ENCODE results near the gene SAMD3. TPM values are rescaled to one million over a fixed set of nuclear protein-coding genes. Genes with fewer than 3 reads are reported as not detected.

Gene SAMD3
- total and polyA plus RNA-seq, 2 of the 8 experiments (the other 6 are each of a cell fraction or from before 2014, with no cell fraction given) = 1.8 to 1.9 TPM

DNA sequence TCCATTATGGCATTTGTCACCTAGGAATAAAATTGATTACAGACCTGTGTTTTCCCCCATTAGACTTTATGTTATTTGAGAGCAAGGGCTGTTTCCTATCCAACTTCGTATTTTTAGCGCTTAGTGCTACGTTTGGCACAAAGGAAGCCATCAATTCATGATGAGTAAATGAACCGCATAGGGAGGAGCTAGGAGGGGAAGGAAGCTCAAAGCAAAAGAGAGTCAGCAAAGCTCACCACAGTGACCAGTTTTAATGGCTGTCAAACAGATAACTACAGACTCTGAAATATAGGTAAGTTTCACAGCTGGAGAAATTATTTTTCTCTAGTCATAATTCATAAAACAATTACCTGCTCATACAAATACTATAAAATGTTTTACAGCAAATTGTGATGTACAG lies 6.9 kb upstream of the SAMD3 start:
- Histone ChIP-seq H3K4me2 (ENCODE audit: insufficient read depth in 1 of 2, low read depth in 2 of 2, low read length in 2 of 2) (no peak overlapping the region), H3K23me2 (ENCODE audit: low read depth, low read length) (no peaks in the 10 kb centered on the region), H3K27ac (ENCODE audit: low read depth, low read length) (no peak overlapping the region), H3K4me3 (ENCODE audit: extremely low read depth in 1 of 4, insufficient read depth in 2 of 4, low read depth in 3 of 4, low read length in 4 of 4) (no peak overlapping the region), H3K36me3 (ENCODE audit: control insufficient read depth in 2 of 4, insufficient read depth in 4 of 4, low read length in 3 of 4) (no peaks in the 10 kb centered on the region), H3K27me3 (replicated peaks in 1 of 4; ENCODE audit: control insufficient read depth in 3 of 4, extremely low read depth in 1 of 4, insufficient read depth in 3 of 4, low read length in 3 of 4) (no peaks in the 10 kb centered on the region), H3K9ac (replicated peaks in 1 of 4; ENCODE audit: extremely low read depth in 1 of 4, low read depth in 3 of 4, low read length in 3 of 4) (no peak overlapping the region), H4K5ac (ENCODE audit: insufficient read length, low read depth, low read length) (no peak overlapping the region), H3K9me3 (ENCODE audit: insufficient read depth in 2 of 2, low read depth in 1 of 2, low read length in 1 of 2) (no peaks in the 10 kb centered on the region), H2AFZ (ENCODE audit: low read length) (no peak overlapping the region), H3K56ac (replicated peaks; ENCODE audit: insufficient read length, low read depth, low read length) (no peak overlapping the region), H3K79me2 (ENCODE audit: control insufficient read depth in 1 of 2, insufficient read depth in 2 of 2, low read length in 2 of 2) (no peaks in the 10 kb centered on the region), H2BK5ac (ENCODE audit: low read depth, low read length) (no peak overlapping the region), H2BK15ac (ENCODE audit: low read length) (no peak overlapping the region), H3K23ac (ENCODE audit: insufficient read length) (no peak overlapping the region), H4K91ac (replicated peaks; ENCODE audit: insufficient read length, low read length) (no peak overlapping the region), H4K8ac (ENCODE audit: extremely low read depth, insufficient read depth, low read length) (no peak overlapping the region), H2BK120ac (replicated peaks; ENCODE audit: low read depth, low read length) (no peak overlapping the region), H2AK5ac (ENCODE audit: low read depth, low read length) (no peak overlapping the region), H3K4ac (replicated peaks; ENCODE audit: insufficient read length, low read depth, low read length) (no peak overlapping the region), H3K14ac (ENCODE audit: insufficient read length) (no peak overlapping the region), H2BK20ac (ENCODE audit: low read length) (no peak overlapping the region), H3K79me1 (ENCODE audit: low read depth, low read length) (no peaks in the 10 kb centered on the region), H4K20me1 (replicated peaks in 1 of 2; ENCODE audit: control insufficient read depth in 1 of 2, insufficient read depth in 2 of 2, low read length in 2 of 2) (no peaks in the 10 kb centered on the region), H2BK12ac (ENCODE audit: low read depth, low read length) (no peak overlapping the region), H3K18ac (ENCODE audit: extremely low read depth, low read length) (no peak overlapping the region), H3K4me1 (replicated peaks in 1 of 4; ENCODE audit: control insufficient read depth in 3 of 4, insufficient read depth in 4 of 4, low read length in 3 of 4) (peaks cover 0 to 3% (median 0%) of the 10 kb centered on the region in 4 experiments; a peak in 1 of 7 replicates)
- ChIA-PET POLR2A (ENCODE audit: partially characterized antibody) (no interaction called here), CTCF (ENCODE audit: partially characterized antibody) (interaction anchor here (0.8 kb wide), 2 partner anchors 19 to 35 kb away, joined by 3 read pairs; no protein-coding TSS in a partner anchor)
- 89% methylated on average over 4 of the region's 4 CpGs; no CpG with 5 or more reads in 1 of the 2 experiments for WGBS, 2 experiments (ENCODE audit: extremely low coverage in 1 of 2, insufficient coverage in 1 of 2, insufficient read length in 1 of 2, insufficient replicate concordance in 2 of 2, low coverage in 1 of 2, low lambda C conversion rate in 2 of 2, missing lambda C conversion rate in 1 of 2)
- no peak for DNase-seq (ENCODE audit: low read depth in 1 of 2, low spot score in 2 of 2)
- no peak for FAIRE-seq
- TF ChIP-seq CBX5 (IDR thresholded peaks at IDR 0.05; ENCODE audit: low read depth, low read length) (no peak), NANOG (IDR thresholded peaks at IDR 0.05; ENCODE audit: insufficient read depth, low read depth, low read length, poor library complexity, severe bottlenecking) (no peak), KDM4A (IDR thresholded peaks at IDR 0.05; ENCODE audit: low read depth, low read length, severe bottlenecking) (no peak)
- TF ChIP-seq, protein P1, sequence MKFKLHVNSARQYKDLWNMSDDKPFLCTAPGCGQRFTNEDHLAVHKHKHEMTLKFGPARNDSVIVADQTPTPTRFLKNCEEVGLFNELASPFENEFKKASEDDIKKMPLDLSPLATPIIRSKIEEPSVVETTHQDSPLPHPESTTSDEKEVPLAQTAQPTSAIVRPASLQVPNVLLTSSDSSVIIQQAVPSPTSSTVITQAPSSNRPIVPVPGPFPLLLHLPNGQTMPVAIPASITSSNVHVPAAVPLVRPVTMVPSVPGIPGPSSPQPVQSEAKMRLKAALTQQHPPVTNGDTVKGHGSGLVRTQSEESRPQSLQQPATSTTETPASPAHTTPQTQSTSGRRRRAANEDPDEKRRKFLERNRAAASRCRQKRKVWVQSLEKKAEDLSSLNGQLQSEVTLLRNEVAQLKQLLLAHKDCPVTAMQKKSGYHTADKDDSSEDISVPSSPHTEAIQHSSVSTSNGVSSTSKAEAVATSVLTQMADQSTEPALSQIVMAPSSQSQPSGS (IDR thresholded peaks at IDR 0.05; ENCODE audit: low read length) = no peak

Data from H1 (cell line).